Suprapubic skin (tissue), 3 donors: ENCODE results near the gene THPO.

ENCODE experiments used
- CTCF ChIP-seq, 2 donors: fragments of 200-600 bp in 1 of 2; fragments of 450-650 bp in 1 of 2; sonication (generic) in 1 of 2; IDR thresholded peaks; one replicate each; pipeline ENCODE4 v1.5.1; 2016 to 2019; ENCODE audit warnings: antibody characterized with exemption in 2 of 2, mild to moderate bottlenecking in 1 of 2, moderate library complexity in 1 of 2
- POLR2A ChIP-seq, 2 donors: fragments of 450-650 bp; IDR thresholded peaks; one replicate each; pipeline ENCODE4 v1.6.1; 2017; ENCODE audit warnings: antibody characterized with exemption in 2 of 2, mild to moderate bottlenecking in 2 of 2, moderate library complexity in 2 of 2

DNA sequence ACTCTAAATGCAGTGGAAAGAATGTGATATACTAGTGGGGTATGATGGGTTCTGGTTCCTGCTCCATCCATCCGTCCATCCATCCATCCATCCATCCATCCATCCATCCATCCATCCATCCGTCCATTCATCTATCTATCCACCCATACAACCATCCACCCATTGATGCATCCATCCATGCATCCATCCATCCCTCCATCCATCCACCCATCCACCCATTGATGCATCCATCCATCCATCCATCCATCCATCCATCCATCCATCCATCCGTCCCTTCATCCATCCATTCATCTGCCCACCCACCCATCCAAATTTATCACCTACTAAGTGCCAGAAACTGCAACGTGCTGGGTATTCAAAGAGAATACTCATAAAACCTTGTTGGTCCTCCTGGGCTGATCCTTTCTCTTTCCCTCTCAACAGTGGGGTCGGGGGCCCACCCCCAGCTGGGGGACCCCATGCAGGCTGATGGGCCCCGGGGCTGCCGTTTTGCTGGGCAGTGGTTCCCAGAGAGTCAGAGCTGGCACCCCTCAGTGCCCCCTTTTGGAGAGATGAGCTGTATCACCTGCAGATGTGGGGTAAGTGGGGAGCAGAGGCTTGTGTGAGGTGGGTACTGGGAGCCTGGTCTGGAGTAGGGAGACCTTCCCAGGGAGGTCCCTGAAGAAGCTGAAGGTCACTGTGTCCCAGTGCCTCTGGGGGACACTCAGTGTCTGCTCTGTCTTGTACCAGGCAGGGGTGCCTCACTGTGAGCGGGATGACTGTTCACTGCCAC is 10.3 kb upstream of the THPO start:
- TF ChIP-seq CTCF (IDR thresholded peaks at IDR 0.05): no peak
- no peak for TF ChIP-seq POLR2A (IDR thresholded peaks at IDR 0.05)
